HG03280 (cell line): Measurements from ENCODE around the gene SLC6A7.

Source experiments
- ATAC-seq: cut with Tn5 transposase; IDR thresholded peaks from one replicate; pipeline ENCODE4 v1.9.1; 2021; ENCODE audit warnings: mild to moderate bottlenecking, moderate library complexity; ENCODE audit not compliant: unreplicated experiment

Gene SLC6A7

GRCh38 chr5:150190503-150190979, 679 bp downstream of the SLC6A7 start:
- no peak for ATAC-seq

DNA sequence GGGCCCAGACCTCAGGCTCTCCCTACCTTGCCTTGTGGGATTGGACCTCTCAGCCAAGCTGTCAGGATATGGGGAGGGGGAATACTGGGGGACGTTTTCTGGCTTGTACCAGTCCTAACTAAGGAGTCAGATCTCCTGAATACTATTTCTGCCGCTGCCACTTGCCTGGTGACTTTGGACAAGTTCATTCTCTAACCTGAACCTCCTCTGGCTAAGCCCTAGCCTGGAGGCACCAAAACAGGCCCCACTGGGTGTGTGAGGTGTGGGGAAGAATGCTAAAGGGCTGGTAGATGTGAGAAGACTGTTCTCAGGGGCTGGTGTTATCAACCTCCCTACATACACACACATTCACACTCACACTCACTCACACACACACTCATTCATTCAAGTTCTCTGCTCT, 1.1 kb downstream of the SLC6A7 start:
- no peak for ATAC-seq

DNA sequence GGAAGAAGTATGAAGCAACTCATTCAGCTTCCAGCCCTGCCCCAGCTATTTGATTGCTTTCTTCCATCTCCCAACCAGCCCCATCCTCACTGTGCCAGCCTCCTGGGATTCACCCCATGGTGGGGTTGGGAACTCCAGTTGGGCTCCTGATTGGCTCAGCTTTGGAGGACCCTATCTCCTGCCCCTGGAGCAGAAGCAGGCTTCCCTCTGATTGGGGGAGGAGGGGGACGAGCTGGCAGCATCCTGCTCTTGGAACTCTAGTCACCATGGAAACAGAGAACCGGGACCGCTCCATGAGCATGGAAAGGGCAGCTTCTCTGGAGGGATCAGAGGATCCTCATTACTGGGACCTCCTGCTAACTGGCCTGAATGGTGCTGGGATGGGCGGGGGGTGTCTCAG, 2.6 kb downstream of the SLC6A7 start:
- no peak for ATAC-seq

DNA sequence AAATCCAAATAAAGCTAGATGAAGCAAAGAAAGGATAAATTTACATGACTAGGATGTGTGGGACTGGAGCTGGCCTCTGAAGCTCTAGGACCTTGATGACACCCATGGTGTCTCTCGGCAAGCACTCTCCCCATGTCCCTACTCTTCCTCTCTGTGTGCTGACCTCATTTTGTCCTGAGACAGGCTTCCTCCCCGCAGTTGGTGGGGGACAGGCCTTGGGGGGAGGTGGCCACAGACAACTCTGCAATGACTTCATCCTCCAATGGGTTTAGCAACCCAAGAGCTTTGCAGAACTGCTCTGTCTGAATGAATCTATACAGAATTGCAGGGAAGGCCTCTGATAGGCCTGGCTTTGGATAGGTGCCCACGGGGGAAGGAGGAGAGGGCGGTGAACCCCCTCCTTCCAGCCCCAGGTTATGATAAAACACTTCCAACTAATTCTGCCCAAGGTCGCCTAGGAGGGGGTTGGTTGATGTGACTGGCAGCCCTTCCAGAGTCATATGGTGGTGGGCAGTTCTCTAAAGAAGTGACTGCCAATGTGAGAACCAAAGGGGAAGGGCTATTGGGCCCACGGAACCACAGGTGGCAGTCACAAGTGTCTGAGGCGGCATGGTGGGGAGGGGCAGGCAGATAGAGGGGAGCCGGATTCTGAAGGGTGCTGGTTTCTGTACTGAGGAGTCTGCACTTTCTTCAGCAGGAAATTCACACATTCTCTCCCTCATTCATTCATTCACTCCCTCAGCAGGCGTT, 6.0 kb downstream of the SLC6A7 start:
- no peak for ATAC-seq

GRCh38 chr5:150196514-150196913, 6.7 kb downstream of the SLC6A7 start:
- no peak for ATAC-seq

DNA sequence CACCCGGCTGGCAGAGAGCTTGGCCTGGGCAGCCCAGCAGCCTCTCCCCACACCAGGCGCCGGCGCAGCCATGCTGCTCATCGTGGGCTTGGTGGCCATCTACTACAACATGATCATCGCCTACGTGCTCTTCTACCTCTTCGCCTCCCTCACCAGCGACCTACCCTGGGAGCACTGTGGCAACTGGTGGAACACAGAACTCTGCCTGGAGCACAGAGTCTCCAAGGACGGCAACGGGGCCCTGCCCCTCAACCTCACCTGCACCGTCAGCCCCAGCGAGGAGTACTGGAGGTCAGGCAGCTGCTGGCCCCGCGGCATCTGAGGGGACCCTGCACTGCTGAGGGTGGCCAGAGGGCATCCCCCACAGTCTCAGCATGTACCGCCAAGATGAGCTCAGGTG, 7.1 kb downstream of the SLC6A7 start:
- no peak for ATAC-seq

DNA sequence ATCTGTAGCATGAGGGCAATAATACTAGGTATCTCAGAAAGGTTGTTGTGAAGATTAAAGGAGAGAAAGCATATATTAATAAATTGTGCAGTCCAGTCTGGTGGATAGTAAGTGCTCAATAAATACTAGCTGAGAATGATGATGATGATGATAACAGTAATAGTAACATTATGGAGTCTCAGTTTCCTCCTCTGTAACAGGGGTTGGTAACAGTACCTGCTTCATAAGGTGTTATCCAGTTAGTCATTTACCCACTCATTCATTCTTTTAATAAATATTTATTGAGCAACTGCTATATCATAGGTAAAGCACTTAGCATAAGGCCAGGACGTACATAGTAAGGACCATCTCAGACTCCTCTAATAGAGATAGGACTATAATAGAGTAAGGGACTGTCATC, 7.6 kb downstream of the SLC6A7 start:
- no peak for ATAC-seq

- no peak for ATAC-seq
These were observed 12.6 kb downstream of the SLC6A7 start for GRCh38 chr5:150202501-150202900.

- no peak for ATAC-seq
These were observed 14.1 kb downstream of the SLC6A7 start for GRCh38 chr5:150203832-150204589.

DNA sequence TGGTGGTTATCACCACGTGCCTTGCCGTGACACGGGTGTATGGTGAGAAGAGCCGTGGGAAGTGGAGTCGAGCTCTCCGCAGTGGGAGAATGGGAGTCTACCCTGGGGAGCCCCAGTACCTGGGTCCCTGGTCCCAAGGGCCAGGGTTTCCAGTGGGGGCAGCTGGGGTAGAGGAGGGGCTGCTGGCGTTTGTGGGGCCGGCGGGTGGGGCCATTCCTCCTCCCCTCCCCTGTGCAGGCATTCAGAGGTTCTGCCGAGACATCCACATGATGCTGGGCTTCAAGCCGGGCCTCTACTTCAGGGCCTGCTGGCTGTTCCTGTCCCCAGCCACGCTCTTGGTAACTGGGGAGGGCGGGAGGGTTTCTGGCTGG, 14.7 kb downstream of the SLC6A7 start:
- ATAC-seq = no peak

GRCh38 chr5:150206098-150206778, 16.4 kb downstream of the SLC6A7 start:
- ATAC-seq = no peak

DNA sequence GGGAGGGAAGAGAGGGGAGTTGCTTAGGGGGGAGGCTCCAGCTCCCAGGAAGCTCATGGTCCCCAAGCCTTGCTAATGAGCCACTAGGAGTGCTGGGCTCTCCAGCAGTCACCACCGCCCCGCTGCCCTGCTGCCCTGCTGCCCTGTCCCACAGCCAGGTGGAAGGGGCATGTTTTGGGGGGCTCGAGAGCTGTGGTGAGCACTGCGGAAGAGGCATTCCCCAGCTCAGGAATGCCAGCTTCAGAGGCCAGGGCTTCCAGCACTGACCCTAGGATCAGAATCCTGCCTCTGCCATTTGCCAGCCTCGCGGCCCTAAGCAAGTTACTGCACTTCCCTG, 16.9 kb downstream of the SLC6A7 start:
- ATAC-seq = no peak

DNA sequence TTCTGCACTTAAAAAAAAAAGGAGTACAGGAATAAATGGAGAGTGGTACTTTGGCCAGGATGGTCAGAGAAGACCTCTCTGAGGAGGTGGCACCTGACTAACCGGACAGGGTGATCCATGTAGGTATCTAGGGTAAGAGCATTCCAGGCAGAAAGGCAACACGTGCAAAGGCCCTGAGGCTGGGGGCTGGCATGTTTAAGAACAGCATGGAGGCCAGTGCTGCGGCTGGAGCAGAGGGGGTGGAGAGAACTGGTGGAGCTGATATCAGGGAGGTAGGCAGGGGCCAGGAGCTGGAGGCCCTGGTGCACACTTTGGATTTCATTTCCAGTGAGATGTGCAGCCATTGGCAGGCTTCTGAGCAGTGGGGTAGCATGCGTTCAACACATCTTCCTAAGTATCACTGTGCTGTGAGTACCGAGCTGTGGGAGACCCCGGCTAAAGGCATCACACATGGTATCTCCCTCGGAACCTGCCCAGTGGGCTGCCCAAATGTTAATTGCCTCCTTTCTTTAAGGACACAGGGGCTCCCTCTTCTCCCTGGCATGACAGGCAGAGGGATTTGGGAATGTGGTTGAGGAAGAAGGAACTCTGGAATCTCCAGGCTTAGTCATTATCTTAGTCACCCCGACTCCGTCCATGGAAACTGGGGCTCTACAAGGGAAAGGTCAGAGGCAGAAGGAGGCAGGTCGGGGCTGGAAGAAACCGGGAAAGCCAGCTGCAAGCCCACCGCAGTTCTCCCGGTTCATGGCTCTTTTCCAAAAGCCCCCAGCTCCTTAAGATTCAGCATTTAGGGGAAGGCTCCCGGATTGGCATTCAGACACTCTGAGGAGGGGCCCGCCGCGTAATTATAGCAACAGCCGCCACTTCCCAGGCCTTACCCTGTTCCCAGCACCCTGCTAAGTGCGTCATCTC, 18.6 kb downstream of the SLC6A7 start:
- ATAC-seq = no peak

- no peak for ATAC-seq
These were observed 19.3 kb downstream of the SLC6A7 start for GRCh38 chr5:150209099-150209635.

- no peak for ATAC-seq
These were observed 20.8 kb downstream of the SLC6A7 start for GRCh38 chr5:150210644-150211043.

DNA sequence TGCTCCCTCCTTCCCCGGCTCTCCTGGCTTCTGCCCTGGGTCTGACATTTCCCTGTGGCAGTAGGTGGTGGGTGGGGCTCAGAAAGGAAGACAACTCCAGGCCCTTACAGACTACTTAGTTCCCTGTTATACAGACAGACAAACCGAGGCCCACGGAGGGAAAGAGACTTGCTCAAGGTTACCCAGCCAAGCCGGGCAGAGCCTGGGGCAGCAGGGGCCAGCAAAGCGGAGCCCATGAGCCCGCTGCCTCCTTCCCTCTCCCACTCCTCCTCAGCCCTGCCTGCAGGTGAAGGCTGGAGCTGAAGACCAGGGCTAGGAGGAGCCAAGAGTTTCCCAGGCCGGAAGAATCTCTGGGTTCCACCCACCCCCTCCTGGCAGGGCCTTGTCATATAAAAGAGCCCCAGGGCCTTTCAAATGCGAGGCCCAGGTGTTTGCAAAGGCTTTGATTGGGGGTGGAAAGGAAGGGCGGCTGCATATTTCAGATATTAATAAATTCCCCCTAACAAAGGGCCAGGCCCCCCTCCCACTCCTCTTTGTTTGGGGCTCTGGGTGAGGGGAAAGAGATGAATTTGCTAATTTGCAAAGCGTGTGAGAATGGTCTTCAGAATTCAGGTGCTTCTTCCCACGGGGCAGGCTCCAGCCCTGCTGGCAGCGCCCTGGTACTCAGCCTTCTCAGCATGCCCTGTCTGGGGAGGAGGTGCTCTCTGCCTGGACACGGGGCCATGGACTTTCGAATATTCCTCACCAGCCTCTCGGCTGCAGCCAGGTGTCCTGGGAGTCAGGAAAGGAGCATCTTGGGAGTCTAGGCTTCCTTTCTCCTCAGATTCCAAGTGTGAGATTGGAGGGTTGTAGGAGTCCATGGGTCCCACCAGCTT, 21.5 kb downstream of the SLC6A7 start:
- ATAC-seq = no peak

DNA sequence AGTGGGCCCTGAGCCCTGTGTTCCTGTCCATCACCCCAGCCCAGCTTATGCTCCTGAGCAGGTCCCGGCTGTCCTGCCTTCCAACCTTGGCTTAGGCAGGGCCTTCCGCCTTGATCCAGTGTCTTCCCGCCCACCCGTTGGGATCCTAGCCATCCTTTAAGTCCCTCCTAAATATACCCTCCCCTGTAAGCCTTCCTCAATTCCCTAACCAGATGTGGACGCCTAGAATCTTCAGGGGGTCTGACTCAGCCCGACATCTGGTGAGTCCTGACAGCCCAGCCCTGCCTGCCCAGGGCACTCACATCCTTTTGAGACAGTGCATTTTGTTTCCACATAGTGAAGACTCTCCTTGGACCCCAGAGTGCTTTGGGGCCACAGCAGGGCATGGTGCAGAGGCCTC, 23.7 kb downstream of the SLC6A7 start:
- ATAC-seq = no peak

- no peak for ATAC-seq
These were observed 24.4 kb downstream of the SLC6A7 start for GRCh38 chr5:150214289-150214688.
